Renal pelvis (tissue), 12 donors: ENCODE measurements around the gene MTF2. TPM values are rescaled to one million over a fixed set of nuclear protein-coding genes. Genes with fewer than 3 reads are reported as not detected.
"Not testable (repeated sequence)": the region's sequence is repeated elsewhere in the genome, so short reads cannot be mapped to it uniquely, and the experiment has no call there.

Experiments
- DNase-seq: peaks from one replicate; pipeline ENCODE4 v3.0.0-alpha.2; 2013
- long read RNA-seq, 16 experiments: transcript quantifications; one replicate each; lab custom pipeline, GENCODE V29; 2026
- polyA plus RNA-seq, 3 donors: library from polyadenylated mRNA; unstranded; fragments of 120-200 nt; gene quantifications; one replicate each; pipeline ENCODE4 v1.2.1, GENCODE V29; 2013; ENCODE audit not compliant: insufficient read length in 3 of 3

Gene MTF2
- polyA plus RNA-seq, result 10 to 100 TPM; 41.8 to 68.6 (median 60.8) TPM
- long read RNA-seq, donor 1, full-length matches to known transcripts, result 6 of 50 reads
- long read RNA-seq, donor 1, partial matches to known transcripts, result 11 of 50 reads
- long read RNA-seq, donor 1, other reads (novel, unspliced or antisense), result 33 of 50 reads
- long read RNA-seq, donor 2, full-length matches to known transcripts, result 7 of 7 reads
- long read RNA-seq, donor 2, partial matches to known transcripts, result 0 of 7 reads
- long read RNA-seq, donor 2, other reads (novel, unspliced or antisense), result 0 of 7 reads
- long read RNA-seq, donor 3, full-length matches to known transcripts, result 5 of 5 reads
- long read RNA-seq, donor 3, partial matches to known transcripts, result 0 of 5 reads
- long read RNA-seq, donor 3, other reads (novel, unspliced or antisense), result 0 of 5 reads
- long read RNA-seq, donor 4, full-length matches to known transcripts, result 8 of 8 reads
- long read RNA-seq, donor 4, partial matches to known transcripts, result 0 of 8 reads
- long read RNA-seq, donor 4, other reads (novel, unspliced or antisense), result 0 of 8 reads
- long read RNA-seq, donor 5, full-length matches to known transcripts, result 5 of 5 reads
- long read RNA-seq, donor 5, partial matches to known transcripts, result 0 of 5 reads
- long read RNA-seq, donor 5, other reads (novel, unspliced or antisense), result 0 of 5 reads
- long read RNA-seq, donor 6, full-length matches to known transcripts, result 2 of 15 reads
- long read RNA-seq, donor 6, partial matches to known transcripts, result 13 of 15 reads
- long read RNA-seq, donor 6, other reads (novel, unspliced or antisense), result 0 of 15 reads
- long read RNA-seq, donor 7, full-length matches to known transcripts, result 4 of 4 reads
- long read RNA-seq, donor 7, partial matches to known transcripts, result 0 of 4 reads
- long read RNA-seq, donor 7, other reads (novel, unspliced or antisense), result 0 of 4 reads
- long read RNA-seq, donor 8, result 0 reads
- long read RNA-seq, donor 9, full-length matches to known transcripts, result 8 of 13 reads
- long read RNA-seq, donor 9, partial matches to known transcripts, result 5 of 13 reads
- long read RNA-seq, donor 9, other reads (novel, unspliced or antisense), result 0 of 13 reads
- long read RNA-seq, donor 10, full-length matches to known transcripts, result 4 of 4 reads
- long read RNA-seq, donor 10, partial matches to known transcripts, result 0 of 4 reads
- long read RNA-seq, donor 10, other reads (novel, unspliced or antisense), result 0 of 4 reads
- long read RNA-seq, donor 11, full-length matches to known transcripts, result 3 of 3 reads
- long read RNA-seq, donor 11, partial matches to known transcripts, result 0 of 3 reads
- long read RNA-seq, donor 11, other reads (novel, unspliced or antisense), result 0 of 3 reads
- long read RNA-seq, donor 12, full-length matches to known transcripts, result 8 of 8 reads
- long read RNA-seq, donor 12, partial matches to known transcripts, result 0 of 8 reads
- long read RNA-seq, donor 12, other reads (novel, unspliced or antisense), result 0 of 8 reads
- long read RNA-seq, donor 13, partial matches to known transcripts, result 0 of 37 reads
- long read RNA-seq, donor 13, other reads (novel, unspliced or antisense), result 37 of 37 reads
- long read RNA-seq, donor 14, result 0 reads
- long read RNA-seq, donor 15, full-length matches to known transcripts, result 4 of 4 reads
- long read RNA-seq, donor 15, partial matches to known transcripts, result 0 of 4 reads
- long read RNA-seq, donor 15, other reads (novel, unspliced or antisense), result 0 of 4 reads
- long read RNA-seq, donor 16, full-length matches to known transcripts, result 6 of 6 reads
- long read RNA-seq, donor 16, partial matches to known transcripts, result 0 of 6 reads
- long read RNA-seq, donor 16, other reads (novel, unspliced or antisense), result 0 of 6 reads

DNA sequence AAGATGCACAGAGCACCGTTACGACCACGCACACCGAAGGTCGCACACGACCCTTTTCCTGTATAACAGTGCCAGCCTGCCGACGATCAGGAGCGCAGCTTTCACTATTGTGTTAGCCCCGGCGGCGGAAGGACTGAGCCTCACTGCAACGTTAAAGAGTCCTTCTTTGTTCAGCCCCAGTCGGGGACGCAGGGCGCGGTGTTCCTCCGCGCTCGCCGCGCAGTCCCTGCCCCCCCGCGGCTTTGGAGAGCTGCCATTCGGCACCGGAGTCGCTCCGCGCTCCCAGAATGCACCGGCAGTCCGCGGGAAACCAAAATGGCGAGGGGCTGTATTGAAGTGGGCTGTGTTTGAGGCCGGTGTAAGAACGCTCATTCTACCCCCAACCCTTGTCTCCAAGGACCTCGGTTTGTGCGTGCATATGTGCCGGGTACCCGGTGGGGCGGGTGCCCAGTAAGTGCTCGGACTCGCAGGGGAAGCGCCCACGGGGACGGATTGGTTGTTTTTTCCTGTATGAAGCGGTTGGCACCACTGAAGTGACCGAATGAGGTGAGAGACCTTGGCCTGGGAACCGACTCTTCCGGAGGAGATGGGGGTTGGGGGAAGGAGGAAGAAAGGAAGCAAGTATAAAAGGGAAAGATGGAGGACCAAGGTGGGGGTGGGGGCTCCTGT lies at the start of gene MTF2:
MTF2 (plus strand) TSS at position 298 of the 669 bp plus-strand sequence; CDS start at position 542, 244 bp downstream.
- peak; percentile 97 for DNase-seq

GRCh38 chr1:93029317-93029716 lies 49.8 kb upstream of the MTF2 start:
- no peak for DNase-seq

GRCh38 chr1:93030191-93030590 lies 48.9 kb upstream of the MTF2 start:
- DNase-seq, result not testable (repeated sequence)

DNA sequence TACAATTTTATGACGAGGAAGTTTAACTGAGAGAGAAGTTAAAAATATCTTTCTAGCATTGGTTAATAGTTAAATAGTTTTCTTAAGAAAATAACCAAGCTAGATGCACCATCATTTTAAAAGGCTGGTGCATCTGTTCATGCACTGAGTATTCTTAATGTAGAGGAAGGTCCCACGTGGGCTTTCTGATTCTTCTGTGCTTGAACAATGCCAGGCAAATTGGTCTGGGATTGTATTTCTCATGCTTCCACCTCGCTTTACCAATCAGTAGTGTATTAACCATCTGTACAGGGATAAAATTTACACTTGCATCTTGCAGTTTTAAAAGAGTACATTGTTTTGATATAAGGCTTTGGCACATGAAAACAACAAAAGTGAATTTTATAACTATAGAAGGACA lies 47.4 kb upstream of the MTF2 start:
- DNase-seq, result no peak

- no peak for DNase-seq
These were observed 46.1 kb upstream of the MTF2 start for GRCh38 chr1:93033029-93033428.

DNA sequence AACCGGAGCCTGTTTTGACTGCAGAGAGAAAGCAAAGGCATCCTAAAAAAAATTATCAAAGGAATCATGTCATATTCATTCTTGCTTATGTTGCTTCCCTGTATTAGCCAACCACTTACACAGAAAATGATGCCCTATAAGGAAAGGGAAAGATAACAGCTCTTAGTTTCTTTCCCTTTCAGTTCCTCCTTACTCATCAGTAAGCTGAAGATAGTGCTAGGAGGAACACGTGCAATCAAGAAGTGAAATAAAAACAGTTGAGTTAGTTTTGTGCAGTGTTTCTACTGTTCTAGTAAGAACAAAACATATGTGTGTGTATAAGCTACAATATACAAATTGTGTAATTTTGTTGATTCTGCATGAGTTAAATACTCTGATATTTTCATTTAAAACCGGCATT lies 45.3 kb upstream of the MTF2 start:
- no peak for DNase-seq

- no peak for DNase-seq
These were observed 44.7 kb upstream of the MTF2 start for GRCh38 chr1:93034397-93034796.

GRCh38 chr1:93036672-93037071 lies 42.4 kb upstream of the MTF2 start:
- DNase-seq, result no peak

DNA sequence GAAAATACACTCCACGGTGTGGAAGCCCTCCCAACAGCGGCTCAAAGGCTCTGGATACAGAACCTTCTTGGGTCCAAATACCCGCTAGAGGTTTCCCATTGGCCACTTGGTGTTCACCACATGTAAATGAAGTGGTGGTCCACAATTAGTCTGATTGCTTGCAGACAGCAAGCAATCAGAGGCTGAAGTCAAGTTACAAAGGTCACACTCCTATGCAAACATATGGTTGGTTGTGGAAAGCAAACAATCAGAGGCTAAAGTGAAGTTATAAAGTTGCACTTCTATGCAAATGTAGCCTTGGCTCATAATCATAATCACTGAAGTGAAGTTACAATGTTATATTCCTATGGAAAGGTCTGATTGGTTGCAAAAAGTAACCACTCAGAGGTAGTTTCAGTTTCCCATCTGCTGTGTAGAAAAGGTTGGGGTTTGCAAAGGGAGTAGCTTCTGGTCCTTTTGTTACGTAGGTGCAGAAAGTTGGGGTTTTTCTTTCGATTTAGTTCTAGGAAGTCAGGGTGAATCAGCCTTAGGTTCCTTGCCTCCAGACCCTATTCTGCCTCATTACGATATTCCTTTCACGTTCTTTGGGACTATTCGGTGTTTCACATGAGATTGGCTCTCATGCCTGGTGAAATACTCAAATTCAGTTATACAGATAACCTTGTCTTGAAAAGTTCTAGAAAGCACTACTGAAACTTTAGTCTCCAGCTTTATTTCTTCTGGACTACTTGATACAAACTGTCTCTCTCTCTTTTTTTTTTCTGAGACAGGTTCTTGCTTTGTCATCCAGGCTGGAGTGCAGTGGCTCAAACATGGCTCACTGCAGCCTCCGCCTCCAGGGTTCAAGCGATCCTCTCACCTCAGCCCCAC lies 36.7 kb upstream of the MTF2 start:
- no peak for DNase-seq

DNA sequence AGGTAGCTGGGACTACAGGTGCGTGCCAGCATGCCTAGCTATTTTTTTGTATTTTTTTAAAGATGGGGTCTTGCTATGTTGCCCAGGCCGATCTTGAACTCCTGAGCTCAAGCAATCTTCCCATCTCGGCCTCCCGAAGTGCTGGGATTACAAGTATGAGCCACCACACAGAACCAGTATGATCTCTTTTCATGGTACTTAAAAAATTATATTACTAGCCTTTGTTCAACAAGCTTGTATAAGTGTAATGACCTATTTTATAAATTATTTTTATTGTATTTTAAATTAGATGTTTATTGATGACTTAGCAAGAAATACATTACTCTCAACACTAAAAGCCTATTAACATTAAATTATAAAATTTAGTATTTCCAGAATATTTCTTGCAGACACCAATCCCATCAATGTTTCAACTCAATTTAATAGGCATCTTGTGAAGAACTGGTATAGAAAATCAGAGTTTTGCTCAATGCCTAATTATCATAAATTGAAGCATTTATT lies 36.0 kb upstream of the MTF2 start:
- DNase-seq, result no peak

DNA sequence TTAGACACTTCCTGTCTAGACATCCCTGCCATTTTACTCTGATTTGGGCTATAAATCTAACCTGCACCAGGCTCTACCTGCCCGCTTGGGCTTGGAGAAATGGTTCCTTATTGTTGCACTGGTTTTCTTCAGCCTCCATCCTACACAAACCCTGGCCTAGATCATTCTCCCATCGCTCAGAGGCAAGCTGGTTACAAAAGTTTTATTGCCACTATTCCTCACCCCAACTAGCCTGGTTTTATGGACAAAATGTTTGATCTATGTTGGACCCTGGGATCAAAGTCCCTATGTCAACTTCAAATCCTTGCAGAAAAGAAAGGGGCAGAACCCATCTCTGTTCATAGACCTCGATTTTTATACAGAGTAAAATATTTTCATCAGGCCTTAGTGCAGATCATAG lies 31.5 kb upstream of the MTF2 start:
- DNase-seq, result no peak

DNA sequence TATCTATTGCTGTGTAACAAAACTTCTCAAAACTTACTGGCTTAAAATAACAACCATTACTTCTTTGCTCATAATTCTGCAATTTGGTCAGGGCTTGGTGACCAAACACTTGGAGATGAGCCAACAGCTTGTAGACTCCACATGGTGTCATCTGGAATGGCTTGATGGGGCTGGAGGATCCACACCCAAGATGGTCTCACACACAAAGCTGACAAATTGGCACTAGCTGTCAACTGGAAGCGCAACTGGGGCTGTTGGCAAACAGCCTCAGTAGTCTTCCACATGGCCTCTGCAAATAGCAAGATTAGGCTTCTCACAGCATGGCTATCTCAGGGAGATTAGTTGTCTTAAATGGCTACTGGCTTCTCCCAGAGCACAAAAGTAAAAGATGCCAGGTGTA lies 27.1 kb upstream of the MTF2 start:
- DNase-seq, result no peak

DNA sequence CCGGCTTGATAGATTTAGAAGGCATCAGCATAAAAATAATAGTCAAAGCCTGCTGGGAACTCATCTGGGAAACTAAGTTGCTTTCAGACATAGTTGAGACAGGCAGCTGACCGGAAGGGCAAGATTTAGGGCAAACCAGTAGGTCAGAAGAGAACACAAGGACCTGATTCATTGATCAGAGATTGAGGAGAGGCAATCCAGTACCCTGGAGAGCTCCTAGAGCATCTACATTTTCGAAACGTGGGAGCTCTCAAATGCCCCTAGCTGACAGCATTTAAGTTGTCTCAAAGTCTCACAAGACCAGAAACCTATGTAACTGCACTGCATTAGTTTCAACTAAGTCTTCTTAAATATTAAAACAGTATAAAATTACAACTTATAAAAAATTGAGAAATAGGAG lies 22.9 kb upstream of the MTF2 start:
- peak; percentile 22 for DNase-seq

- no peak for DNase-seq
These were observed 22.4 kb upstream of the MTF2 start for GRCh38 chr1:93056649-93057048.

GRCh38 chr1:93061895-93062792 lies 16.9 kb upstream of the MTF2 start:
- no peak for DNase-seq

DNA sequence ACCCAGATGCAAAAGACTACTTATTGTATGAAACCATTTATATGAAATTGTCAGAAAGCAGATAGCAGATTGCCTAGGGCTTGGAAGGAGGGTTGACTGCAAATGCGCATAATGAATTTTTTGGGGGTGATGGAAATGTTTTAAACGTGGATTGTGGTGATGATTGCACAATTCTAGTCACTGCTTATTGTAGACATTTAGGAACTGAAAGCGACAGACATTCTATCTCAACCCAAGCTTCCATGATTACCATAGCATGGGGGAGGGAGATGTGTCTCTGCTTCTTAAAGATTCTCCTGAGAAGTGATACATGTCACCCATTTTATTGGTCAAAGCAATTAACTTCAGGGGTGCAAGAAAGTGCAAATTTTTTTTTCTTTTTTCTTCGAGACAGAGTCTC lies 2.8 kb upstream of the MTF2 start:
- DNase-seq, result no peak

DNA sequence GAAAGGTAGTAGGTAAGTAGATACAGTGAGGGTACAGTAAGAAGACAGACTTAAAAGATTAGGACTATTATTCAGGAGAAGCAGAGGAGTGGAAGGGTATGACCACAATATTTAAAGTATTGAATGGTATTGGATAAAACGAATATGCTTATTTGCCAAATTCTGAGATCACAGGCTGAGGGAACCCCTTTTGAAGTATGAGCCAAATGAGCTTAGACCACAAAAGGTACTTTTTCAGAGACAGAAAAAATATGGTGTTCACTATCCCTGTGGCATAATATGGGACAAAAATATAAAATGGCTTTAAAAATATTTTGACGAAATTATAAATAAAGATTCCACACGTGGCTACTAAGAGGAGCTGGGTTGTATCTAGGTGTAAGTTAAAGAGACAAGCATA lies 880 bp upstream of the MTF2 start:
- no peak for DNase-seq

DNA sequence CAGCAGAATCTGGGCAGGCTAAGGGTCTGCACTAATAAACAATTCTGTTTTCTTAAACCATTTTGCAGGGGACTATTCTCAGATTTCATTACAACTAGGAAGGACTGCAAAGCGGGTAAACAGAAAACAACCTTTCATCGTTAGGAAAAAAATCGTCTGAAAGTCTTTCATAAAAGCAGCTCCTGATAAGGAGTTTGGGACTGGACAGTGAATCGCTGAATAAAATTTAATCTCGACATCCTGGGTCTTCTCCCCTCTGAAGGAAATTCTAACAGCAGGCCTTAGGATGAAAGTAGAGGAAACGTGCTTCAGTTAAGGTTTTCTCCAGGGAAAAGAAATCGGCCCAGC lies 471 bp upstream of the MTF2 start:
- peak; percentile 28 for DNase-seq
